ENCODE results near the gene NR1D2.
"Not testable (repeated sequence)": the region's sequence is repeated elsewhere in the genome, so short reads cannot be mapped to it uniquely, and the experiment has no call there.

The NR1D2 gene

GRCh38 chr3:23944861-23945662 is at the start of gene NR1D2:
TSS of gene NR1D2 (plus strand) at chr3:23945286. CDS start at chr3:23945579, 293 bp downstream.
- no peaks in the 10 kb centered on the region for H3K27me3 Mint-ChIP-seq
- ATAC-seq (replicated peaks; ENCODE audit: extremely low read depth, poor library complexity, severe bottlenecking) (peak; percentile 66), DNase-seq (ENCODE audit: low spot score in 2 of 2) (peak; percentile 70 to 71)
- peaks cover 22% of the 10 kb centered on the region for H3K36me3 Mint-ChIP-seq (ENCODE audit: insufficient read depth)
- peak within 1 kb of the TSS; percentile 97 for H3K27ac Mint-ChIP-seq (ENCODE audit: low read depth)
- H3K4me3 Mint-ChIP-seq, result peak within 1 kb of the TSS; percentile 86
- no peaks in the 10 kb centered on the region for H3K9me3 Mint-ChIP-seq
- peaks cover 35% of the 10 kb centered on the region for H3K4me1 Mint-ChIP-seq

DNA sequence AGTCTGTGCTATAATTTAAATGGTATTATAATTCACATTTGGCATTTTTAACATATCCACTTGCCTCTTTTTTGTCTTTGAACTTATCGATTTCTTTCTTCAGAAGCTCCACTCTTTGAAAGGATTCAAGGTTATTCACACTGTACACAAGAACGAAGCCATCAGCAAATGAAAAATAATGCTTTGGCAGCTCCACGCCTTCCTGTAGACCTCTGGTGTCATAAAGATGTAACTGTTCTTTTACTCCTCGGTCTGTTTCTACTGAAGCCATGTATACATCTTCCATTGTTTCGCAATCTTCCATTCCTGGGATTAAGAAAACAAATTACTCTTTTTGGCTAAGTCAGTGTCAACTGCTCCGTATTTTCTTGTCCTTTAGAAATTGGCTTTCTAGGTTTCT is 44.3 kb upstream of the NR1D2 start:
- no peak overlapping the region for H3K27ac Mint-ChIP-seq (ENCODE audit: low read depth)
- H3K36me3 Mint-ChIP-seq (ENCODE audit: insufficient read depth), result peaks cover 18% of the 10 kb centered on the region
- DNase-seq (ENCODE audit: low spot score in 2 of 2) (no peak), ATAC-seq (replicated peaks; ENCODE audit: extremely low read depth, poor library complexity, severe bottlenecking) (no peak)
- no peaks in the 10 kb centered on the region for H3K9me3 Mint-ChIP-seq
- H3K4me3 Mint-ChIP-seq, result no peak overlapping the region
- H3K27me3 Mint-ChIP-seq, result no peaks in the 10 kb centered on the region
- peaks cover 7% of the 10 kb centered on the region for H3K4me1 Mint-ChIP-seq

- Mint-ChIP-seq H3K4me1 (no peaks in the 10 kb centered on the region), H3K4me3 (no peak overlapping the region), H3K36me3 (ENCODE audit: insufficient read depth) (peaks cover 15% of the 10 kb centered on the region), H3K27me3 (no peaks in the 10 kb centered on the region), H3K9me3 (no peaks in the 10 kb centered on the region), H3K27ac (ENCODE audit: low read depth) (no peak overlapping the region)
- no peak for DNase-seq (ENCODE audit: low spot score in 2 of 2)
- ATAC-seq (replicated peaks; ENCODE audit: extremely low read depth, poor library complexity, severe bottlenecking), result no peak
Observed at GRCh38 chr3:23904545-23904944, 40.5 kb upstream of the NR1D2 start.

DNA sequence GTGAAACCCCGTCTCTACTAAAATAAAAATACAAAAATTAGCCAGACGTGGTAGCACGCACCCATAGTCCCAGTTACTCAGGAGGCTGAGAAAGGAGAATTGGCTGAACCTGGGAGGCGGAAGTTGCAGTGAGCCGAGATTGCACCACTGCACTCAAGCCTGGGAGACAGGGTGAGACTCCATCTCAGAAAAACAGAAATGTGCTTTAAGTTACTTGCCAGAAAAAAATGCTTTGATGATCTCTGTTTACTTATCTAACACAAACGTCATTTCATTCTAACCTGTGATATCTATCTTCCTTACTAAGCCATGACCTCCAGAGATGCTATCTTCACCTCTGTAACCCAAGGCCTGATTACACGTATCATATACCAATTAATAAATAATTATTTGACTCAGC is 35.7 kb upstream of the NR1D2 start:
- Mint-ChIP-seq H3K4me3 (no peak overlapping the region), H3K36me3 (ENCODE audit: insufficient read depth) (peaks cover 12% of the 10 kb centered on the region), H3K4me1 (no peaks in the 10 kb centered on the region), H3K27ac (ENCODE audit: low read depth) (no peak overlapping the region), H3K27me3 (no peaks in the 10 kb centered on the region), H3K9me3 (no peaks in the 10 kb centered on the region)
- no peak for DNase-seq (ENCODE audit: low spot score in 2 of 2)
- ATAC-seq (replicated peaks; ENCODE audit: extremely low read depth, poor library complexity, severe bottlenecking), result no peak

DNA sequence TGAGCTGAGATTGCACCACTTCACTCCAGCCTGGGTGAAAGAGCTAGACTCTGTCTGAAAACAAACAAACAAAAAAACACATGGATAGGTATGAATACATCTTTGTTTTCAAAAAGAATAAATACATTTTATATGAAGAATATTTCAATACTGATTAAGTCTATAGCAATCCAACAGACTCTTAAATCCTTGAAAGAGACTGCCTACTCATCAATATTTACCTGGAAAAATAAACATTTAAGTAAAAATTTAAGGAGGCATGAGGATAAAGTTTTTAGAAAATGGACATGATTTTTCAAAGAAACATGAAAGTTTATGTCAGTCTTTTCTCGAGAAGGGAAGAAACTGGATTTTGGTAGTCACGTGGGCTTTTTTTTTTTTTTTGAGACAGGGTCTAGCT is 33.7 kb upstream of the NR1D2 start:
- Mint-ChIP-seq H3K4me1 (peaks cover 13% of the 10 kb centered on the region), H3K4me3 (no peak overlapping the region), H3K36me3 (ENCODE audit: insufficient read depth) (peaks cover 8% of the 10 kb centered on the region), H3K27ac (ENCODE audit: low read depth) (no peak overlapping the region), H3K27me3 (no peaks in the 10 kb centered on the region), H3K9me3 (no peaks in the 10 kb centered on the region)
- ATAC-seq (replicated peaks; ENCODE audit: extremely low read depth, poor library complexity, severe bottlenecking), result no peak
- DNase-seq (ENCODE audit: low spot score in 2 of 2), result no peak

GRCh38 chr3:23912335-23912734 is 32.8 kb upstream of the NR1D2 start:
- H3K4me3 Mint-ChIP-seq; DNase-seq (ENCODE audit: low spot score in 2 of 2); H3K9me3 Mint-ChIP-seq; ATAC-seq (replicated peaks; ENCODE audit: extremely low read depth, poor library complexity, severe bottlenecking); H3K27ac Mint-ChIP-seq (ENCODE audit: low read depth); H3K27me3 Mint-ChIP-seq: not testable (repeated sequence)
- H3K4me1 Mint-ChIP-seq, result peaks cover 13% of the 10 kb centered on the region
- peaks cover 14% of the 10 kb centered on the region for H3K36me3 Mint-ChIP-seq (ENCODE audit: insufficient read depth)

DNA sequence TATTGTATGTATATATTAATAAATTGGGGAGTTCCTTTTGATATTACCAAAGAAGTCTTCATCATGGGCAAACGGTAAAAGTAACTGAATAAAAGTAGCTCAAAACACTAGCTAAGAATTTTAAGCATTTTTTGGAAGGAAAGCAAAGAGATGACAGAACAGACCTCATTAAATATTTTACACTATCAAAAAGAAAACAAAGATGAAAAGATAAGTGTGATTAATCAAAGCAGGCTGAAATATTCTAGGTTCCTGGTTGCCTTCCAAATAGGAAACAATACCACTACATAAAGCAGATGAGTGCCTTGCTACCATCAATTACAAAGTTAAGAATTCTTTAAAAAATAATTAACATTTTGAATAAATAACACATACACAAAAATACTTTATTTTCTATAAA is 31.9 kb upstream of the NR1D2 start:
- no peak overlapping the region for H3K27ac Mint-ChIP-seq (ENCODE audit: low read depth)
- ATAC-seq (replicated peaks; ENCODE audit: extremely low read depth, poor library complexity, severe bottlenecking) (no peak), DNase-seq (ENCODE audit: low spot score in 2 of 2) (no peak)
- peaks cover 22% of the 10 kb centered on the region for H3K4me1 Mint-ChIP-seq
- peaks cover 23% of the 10 kb centered on the region for H3K36me3 Mint-ChIP-seq (ENCODE audit: insufficient read depth)
- no peaks in the 10 kb centered on the region for H3K27me3 Mint-ChIP-seq
- no peaks in the 10 kb centered on the region for H3K9me3 Mint-ChIP-seq
- H3K4me3 Mint-ChIP-seq, result no peak overlapping the region

GRCh38 chr3:23913873-23914743 is 31.0 kb upstream of the NR1D2 start:
- H3K4me3 Mint-ChIP-seq, result no peak overlapping the region
- H3K4me1 Mint-ChIP-seq, result peaks cover 31% of the 10 kb centered on the region
- no peak overlapping the region for H3K27ac Mint-ChIP-seq (ENCODE audit: low read depth)
- DNase-seq (ENCODE audit: low spot score in 2 of 2), result no peak
- H3K27me3 Mint-ChIP-seq, result no peaks in the 10 kb centered on the region
- no peaks in the 10 kb centered on the region for H3K9me3 Mint-ChIP-seq
- peaks cover 31% of the 10 kb centered on the region for H3K36me3 Mint-ChIP-seq (ENCODE audit: insufficient read depth)
- no peak for ATAC-seq (replicated peaks; ENCODE audit: extremely low read depth, poor library complexity, severe bottlenecking)

DNA sequence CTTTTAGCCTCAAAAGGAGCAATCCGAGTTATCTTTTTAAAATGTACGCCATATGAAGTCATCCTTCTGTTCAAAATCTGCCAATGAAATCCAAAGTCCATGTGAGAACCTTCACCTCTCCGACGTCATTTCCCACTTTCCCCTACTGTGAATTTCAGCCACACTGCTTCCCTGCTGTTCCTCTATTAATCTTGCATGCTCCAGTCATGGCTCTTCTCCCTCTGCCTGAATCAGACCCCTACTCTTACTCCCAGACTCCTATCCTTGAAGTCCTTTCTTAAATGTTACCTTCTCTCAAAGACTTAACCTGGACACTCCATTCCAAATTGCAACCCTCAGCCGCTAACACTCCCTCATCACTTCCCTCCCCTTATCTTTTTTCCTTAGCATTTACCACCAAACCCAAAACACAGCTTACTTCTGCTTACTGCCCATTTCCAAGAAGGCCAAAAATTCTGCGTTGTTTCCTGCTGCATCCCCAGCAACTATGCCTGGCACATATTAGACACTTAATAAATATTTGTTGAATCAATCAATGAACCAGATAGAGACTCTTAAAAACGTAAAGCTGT is 29.5 kb upstream of the NR1D2 start:
- peaks cover 43% of the 10 kb centered on the region for H3K4me1 Mint-ChIP-seq

GRCh38 chr3:23916152-23916885 is 28.8 kb upstream of the NR1D2 start:
- H3K27me3 Mint-ChIP-seq, result no peaks in the 10 kb centered on the region
- ATAC-seq (replicated peaks; ENCODE audit: extremely low read depth, poor library complexity, severe bottlenecking), result peak; percentile 22
- H3K4me3 Mint-ChIP-seq, result peak overlapping the region; percentile 98
- peaks cover 44% of the 10 kb centered on the region for H3K4me1 Mint-ChIP-seq
- peaks cover 44% of the 10 kb centered on the region for H3K36me3 Mint-ChIP-seq (ENCODE audit: insufficient read depth)
- no peak for DNase-seq (ENCODE audit: low spot score in 2 of 2)
- peak overlapping the region; percentile 96 for H3K27ac Mint-ChIP-seq (ENCODE audit: low read depth)
- no peaks in the 10 kb centered on the region for H3K9me3 Mint-ChIP-seq

More for the DNA sequence above, 29.5 kb upstream of the NR1D2 start:
- ATAC-seq (replicated peaks; ENCODE audit: extremely low read depth, poor library complexity, severe bottlenecking) (no peak), DNase-seq (ENCODE audit: low spot score in 2 of 2) (no peak)
- H3K27me3 Mint-ChIP-seq, result no peaks in the 10 kb centered on the region
- peaks cover 40% of the 10 kb centered on the region for H3K36me3 Mint-ChIP-seq (ENCODE audit: insufficient read depth)
- H3K27ac Mint-ChIP-seq (ENCODE audit: low read depth), result peak overlapping the region; percentile 96
- no peaks in the 10 kb centered on the region for H3K9me3 Mint-ChIP-seq
- peak overlapping the region; percentile 98 for H3K4me3 Mint-ChIP-seq

- peak; percentile 92 to 96 for DNase-seq (ENCODE audit: low spot score in 2 of 2)
- peak within 1 kb of the TSS; percentile 96 for H3K27ac Mint-ChIP-seq (ENCODE audit: low read depth)
- H3K9me3 Mint-ChIP-seq, result no peaks in the 10 kb centered on the region
- peak within 1 kb of the TSS; percentile 98 for H3K4me3 Mint-ChIP-seq
- H3K27me3 Mint-ChIP-seq, result no peaks in the 10 kb centered on the region
- peaks cover 49% of the 10 kb centered on the region for H3K36me3 Mint-ChIP-seq (ENCODE audit: insufficient read depth)
- ATAC-seq (replicated peaks; ENCODE audit: extremely low read depth, poor library complexity, severe bottlenecking), result peak; percentile 94
- H3K4me1 Mint-ChIP-seq, result peaks cover 44% of the 10 kb centered on the region
Observed at GRCh38 chr3:23916886-23917678, 28.0 kb upstream of the NR1D2 start, which contains the start of the genes NKIRAS1 and RPL15. TSS of gene NKIRAS1 (minus strand) at chr3:23916990. CDS start at chr3:23910904, 6,086 bp downstream. TSS of gene RPL15 (plus strand) at chr3:23917132. CDS start at chr3:23917860, 728 bp downstream.
